Measurements from ENCODE around the gene B4GAT1. TPM values are rescaled to one million over a fixed set of nuclear protein-coding genes. Genes with fewer than 3 reads are reported as not detected.

B4GAT1 gene
- polyA plus RNA-seq, 6 donors from 2014 or later, result 2.9 to 7.7 (median 5.2) TPM

GRCh38 chr11:66368484-66368883, 21.1 kb upstream of the B4GAT1 start:
- Mint-ChIP-seq H3K4me1 (peaks cover 10 to 20% (median 17%) of the 10 kb centered on the region in 3 donors), H3K27me3 (no peaks in the 10 kb centered on the region), H3K9me3 (no peaks in the 10 kb centered on the region), H3K4me3 (peak overlapping the region in 4 of 8 donors; percentile 11 to 93 (median 57)), H3K27ac (no peak overlapping the region), H3K36me3 (no peaks in the 10 kb centered on the region)
- DNase-seq, result no peak
- no peak for ATAC-seq (ENCODE audit: low read depth in 2 of 2)

DNA sequence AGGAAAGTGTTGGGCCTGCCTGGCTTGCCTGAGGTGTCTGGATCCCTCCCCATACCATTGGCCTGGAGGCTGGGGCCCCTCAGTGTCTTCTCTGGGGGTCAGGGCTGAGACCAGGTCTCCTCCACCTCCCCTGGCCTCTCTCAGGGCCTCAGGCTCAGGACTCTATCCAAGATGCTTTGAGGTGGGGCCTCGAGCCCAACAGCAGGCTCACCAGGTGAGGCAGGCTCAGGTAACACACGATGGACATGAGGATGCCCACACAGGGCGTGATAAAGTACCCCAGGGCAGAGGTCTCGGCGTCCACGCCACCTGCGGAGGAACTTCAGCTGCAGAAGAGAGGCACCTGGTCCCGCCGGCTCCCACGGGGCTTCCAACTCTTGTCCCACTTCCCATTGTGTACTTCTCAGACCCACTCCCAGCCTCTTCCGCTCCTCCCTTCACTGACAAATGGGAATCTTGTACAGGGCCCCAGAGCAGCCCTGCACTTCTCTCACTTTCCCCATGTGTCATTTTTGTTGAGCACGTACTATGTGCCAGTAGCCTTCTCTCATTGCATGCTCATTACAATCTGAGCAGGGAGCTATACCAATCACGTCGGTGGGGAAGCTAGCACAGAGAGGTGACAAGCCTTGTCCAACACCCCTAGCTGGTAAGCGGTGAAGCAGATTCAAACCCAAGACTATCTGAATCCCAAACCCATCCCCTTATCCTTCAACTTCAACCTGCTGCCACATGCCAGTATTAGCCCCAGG, 20.3 kb upstream of the B4GAT1 start:
- DNase-seq (no peak), ATAC-seq (ENCODE audit: low read depth in 2 of 2) (no peak)
- peaks cover 10 to 19% (median 17%) of the 10 kb centered on the region in 3 donors for H3K4me1 Mint-ChIP-seq
- peak overlapping the region in 2 of 6 donors; percentile 59 to 63 for H3K27ac Mint-ChIP-seq
- no peaks in the 10 kb centered on the region for H3K27me3 Mint-ChIP-seq
- H3K36me3 Mint-ChIP-seq, result no peaks in the 10 kb centered on the region
- no peaks in the 10 kb centered on the region for H3K9me3 Mint-ChIP-seq
- H3K4me3 Mint-ChIP-seq, result peak overlapping the region in 2 of 8 donors; percentile 13 to 53

DNA sequence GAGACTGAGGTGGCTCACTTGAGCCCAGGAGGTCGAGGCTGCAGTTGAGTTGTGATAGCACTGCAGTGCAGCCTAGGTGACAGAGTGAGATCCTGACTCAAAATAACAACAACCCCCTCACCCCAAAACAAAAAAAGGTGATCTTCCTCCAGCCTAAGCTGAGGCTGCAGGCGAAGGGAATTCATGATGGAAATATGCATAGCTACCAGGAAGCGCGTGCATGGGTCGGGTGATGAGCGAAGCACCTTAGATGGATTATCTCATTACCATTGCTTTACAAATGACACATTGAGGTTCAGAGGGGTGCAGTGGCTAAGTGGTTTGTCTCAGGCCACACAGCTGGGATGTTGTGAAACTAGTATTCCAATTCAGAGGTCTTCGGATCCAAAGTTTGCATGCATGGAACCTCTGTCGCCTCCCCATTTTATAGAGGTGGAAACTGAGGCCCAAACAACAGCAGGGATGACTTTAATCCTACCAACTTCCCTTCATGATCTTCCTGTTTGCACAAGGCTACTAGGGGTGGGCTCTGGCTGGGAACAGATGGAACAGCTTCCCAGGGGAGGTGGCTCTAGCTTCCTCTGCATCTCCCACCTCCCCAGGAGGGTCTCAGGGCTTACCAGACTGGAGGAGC, 19.5 kb upstream of the B4GAT1 start:
- Mint-ChIP-seq H3K9me3 (no peaks in the 10 kb centered on the region), H3K27ac (no peak overlapping the region), H3K27me3 (no peaks in the 10 kb centered on the region), H3K36me3 (no peaks in the 10 kb centered on the region), H3K4me3 (peak overlapping the region in 2 of 8 donors; percentile 44 to 62), H3K4me1 (peaks cover 10 to 17% (median 13%) of the 10 kb centered on the region in 3 donors)
- ATAC-seq (ENCODE audit: low read depth in 2 of 2) (no peak), DNase-seq (no peak)

DNA sequence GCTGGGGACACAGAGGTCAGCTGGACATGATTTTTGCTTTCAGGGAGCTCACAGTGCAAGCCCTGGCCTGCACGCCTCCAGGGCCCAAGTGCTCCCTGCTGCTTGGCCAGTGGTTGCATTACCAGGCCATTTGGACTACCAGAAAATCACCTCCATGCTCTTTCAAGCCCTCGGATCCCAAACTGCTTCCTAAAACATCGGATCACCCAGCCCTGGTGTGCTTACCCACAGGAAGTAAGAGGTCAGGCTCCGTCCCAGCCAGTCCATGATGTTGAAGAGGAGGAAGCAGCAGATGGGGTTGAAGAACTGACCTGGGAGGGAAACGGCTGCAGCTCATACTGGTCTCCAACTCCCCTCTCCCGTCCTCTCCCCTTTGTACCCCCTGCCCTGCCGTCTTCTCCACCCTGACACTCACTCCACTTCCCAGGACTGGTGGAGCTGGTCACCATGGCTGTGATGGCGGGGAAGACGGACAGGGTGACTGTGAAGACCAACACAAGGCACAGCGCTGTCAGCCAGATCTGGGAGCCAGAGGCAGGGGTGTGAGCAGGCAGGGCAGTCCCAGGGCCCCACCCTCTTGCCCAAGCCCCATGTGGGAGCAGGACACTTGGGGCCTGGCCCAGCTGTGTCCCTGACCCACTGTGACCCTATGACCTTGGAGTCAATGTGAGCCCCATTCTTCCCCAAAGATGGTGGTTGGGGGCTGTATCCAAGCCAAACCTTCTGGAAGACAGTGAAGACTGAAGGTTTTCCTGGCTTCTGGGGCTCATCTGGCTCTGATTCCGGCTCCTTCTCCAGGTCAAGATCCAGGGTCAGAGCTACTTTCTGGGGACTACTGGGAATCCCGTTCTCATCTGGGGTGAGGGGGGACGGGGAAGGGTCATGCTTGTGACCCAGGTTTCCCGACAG, 18.5 kb upstream of the B4GAT1 start:
- no peak for ATAC-seq (ENCODE audit: low read depth in 2 of 2)

GRCh38 chr11:66365166-66365565, 17.7 kb upstream of the B4GAT1 start:
- ATAC-seq (ENCODE audit: low read depth in 2 of 2), result no peak
- DNase-seq, result no peak
- H3K27ac Mint-ChIP-seq, result no peak overlapping the region
- no peak overlapping the region for H3K4me3 Mint-ChIP-seq
- H3K36me3 Mint-ChIP-seq, result no peaks in the 10 kb centered on the region
- H3K27me3 Mint-ChIP-seq, result no peaks in the 10 kb centered on the region
- no peaks in the 10 kb centered on the region for H3K9me3 Mint-ChIP-seq
- peaks cover 6 to 13% (median 8%) of the 10 kb centered on the region in 3 donors for H3K4me1 Mint-ChIP-seq

More for the DNA sequence above, 18.5 kb upstream of the B4GAT1 start:
- Mint-ChIP-seq H3K36me3 (no peaks in the 10 kb centered on the region), H3K9me3 (no peaks in the 10 kb centered on the region), H3K4me1 (peaks cover 10 to 15% (median 12%) of the 10 kb centered on the region in 3 donors), H3K27ac (no peak overlapping the region), H3K27me3 (no peaks in the 10 kb centered on the region), H3K4me3 (peak overlapping the region in 1 of 8 donors; percentile 25)
- no peak for DNase-seq

DNA sequence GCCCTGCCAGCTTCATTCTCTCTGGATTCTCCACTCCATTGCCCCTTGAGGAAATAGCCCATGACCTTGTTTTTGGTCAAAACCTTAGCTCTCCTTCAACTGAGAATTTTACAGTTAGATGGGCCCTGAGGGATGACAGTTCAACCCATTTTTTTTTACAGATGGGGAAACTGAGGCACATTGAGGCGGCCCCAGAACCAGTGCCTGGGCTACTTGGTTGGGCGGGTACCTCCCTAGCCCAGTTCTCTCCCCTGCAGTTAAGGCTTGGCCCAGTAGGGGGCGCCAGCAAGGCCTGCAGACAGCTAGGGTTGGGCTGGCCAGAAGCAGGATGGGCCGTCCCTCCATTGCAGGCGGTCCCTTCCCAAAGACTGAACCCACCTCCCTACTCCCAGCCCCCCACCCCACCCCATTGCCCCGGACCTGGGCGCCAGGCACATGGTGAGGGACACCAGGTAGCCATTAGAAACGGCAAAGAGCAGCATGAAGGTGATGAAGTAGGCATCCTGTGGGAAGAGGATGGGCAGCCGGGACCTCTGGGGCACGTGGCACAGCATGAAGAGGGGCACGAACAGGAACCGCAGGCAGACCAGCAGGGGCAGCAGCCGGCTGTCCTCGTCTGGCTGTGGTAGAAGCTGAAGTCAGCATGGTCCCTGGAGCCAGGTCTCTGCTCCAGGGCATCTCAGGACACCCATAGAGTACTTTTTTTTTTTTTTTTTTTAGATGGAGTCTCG, 16.5 kb upstream of the B4GAT1 start:
- Mint-ChIP-seq H3K9me3 (no peaks in the 10 kb centered on the region), H3K4me1 (peaks cover 0 to 7% (median 4%) of the 10 kb centered on the region in 3 donors), H3K4me3 (no peak overlapping the region), H3K27ac (peak overlapping the region in 3 of 6 donors; percentile 19 to 72 (median 30)), H3K36me3 (no peaks in the 10 kb centered on the region), H3K27me3 (no peaks in the 10 kb centered on the region)
- DNase-seq, result peak; percentile 25
- peak; percentile 46 to 52 for ATAC-seq (ENCODE audit: low read depth in 2 of 2)

DNA sequence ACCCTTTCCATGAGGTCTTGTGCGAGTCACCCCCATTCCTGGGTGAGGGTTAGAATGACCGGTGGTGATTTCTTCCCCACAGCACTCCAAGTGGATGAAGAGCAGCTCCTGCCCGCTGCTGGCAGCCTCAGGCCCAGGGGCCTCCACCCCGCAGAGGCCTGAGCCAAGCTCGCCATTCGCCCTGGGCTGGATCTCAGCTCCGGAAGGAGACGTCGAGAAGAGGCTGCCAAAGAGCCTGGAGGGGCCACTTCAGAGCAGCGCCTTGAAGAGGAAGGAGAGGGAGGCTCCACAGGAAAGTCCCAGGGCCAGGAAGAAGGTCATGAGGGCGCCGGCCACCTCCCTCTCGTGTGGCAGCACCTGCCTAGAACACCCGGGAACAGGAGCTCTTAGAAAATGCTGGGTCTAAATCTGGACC, 15.8 kb upstream of the B4GAT1 start:
- H3K36me3 Mint-ChIP-seq, result no peaks in the 10 kb centered on the region
- no peaks in the 10 kb centered on the region for H3K27me3 Mint-ChIP-seq
- ATAC-seq (ENCODE audit: low read depth in 2 of 2), result no peak
- H3K9me3 Mint-ChIP-seq, result no peaks in the 10 kb centered on the region
- H3K27ac Mint-ChIP-seq, result no peak overlapping the region
- peaks cover 0 to 3% (median 2%) of the 10 kb centered on the region in 3 donors for H3K4me1 Mint-ChIP-seq
- H3K4me3 Mint-ChIP-seq, result no peak overlapping the region
- no peak for DNase-seq

GRCh38 chr11:66362481-66363147, 15.2 kb upstream of the B4GAT1 start:
- ATAC-seq (ENCODE audit: low read depth in 2 of 2) (no peak), DNase-seq (no peak)
- no peak overlapping the region for H3K4me3 Mint-ChIP-seq
- no peaks in the 10 kb centered on the region for H3K27me3 Mint-ChIP-seq
- H3K4me1 Mint-ChIP-seq, result no peaks in the 10 kb centered on the region
- no peaks in the 10 kb centered on the region for H3K9me3 Mint-ChIP-seq
- no peak overlapping the region for H3K27ac Mint-ChIP-seq
- no peaks in the 10 kb centered on the region for H3K36me3 Mint-ChIP-seq

GRCh38 chr11:66361502-66361941, 14.1 kb upstream of the B4GAT1 start:
- H3K4me1 Mint-ChIP-seq, result no peaks in the 10 kb centered on the region
- no peak overlapping the region for H3K4me3 Mint-ChIP-seq
- H3K27me3 Mint-ChIP-seq, result no peaks in the 10 kb centered on the region
- H3K9me3 Mint-ChIP-seq, result no peaks in the 10 kb centered on the region
- ATAC-seq (ENCODE audit: low read depth in 2 of 2), result no peak
- no peak for DNase-seq
- no peaks in the 10 kb centered on the region for H3K36me3 Mint-ChIP-seq
- peak overlapping the region in 1 of 6 donors; percentile 47 for H3K27ac Mint-ChIP-seq

DNA sequence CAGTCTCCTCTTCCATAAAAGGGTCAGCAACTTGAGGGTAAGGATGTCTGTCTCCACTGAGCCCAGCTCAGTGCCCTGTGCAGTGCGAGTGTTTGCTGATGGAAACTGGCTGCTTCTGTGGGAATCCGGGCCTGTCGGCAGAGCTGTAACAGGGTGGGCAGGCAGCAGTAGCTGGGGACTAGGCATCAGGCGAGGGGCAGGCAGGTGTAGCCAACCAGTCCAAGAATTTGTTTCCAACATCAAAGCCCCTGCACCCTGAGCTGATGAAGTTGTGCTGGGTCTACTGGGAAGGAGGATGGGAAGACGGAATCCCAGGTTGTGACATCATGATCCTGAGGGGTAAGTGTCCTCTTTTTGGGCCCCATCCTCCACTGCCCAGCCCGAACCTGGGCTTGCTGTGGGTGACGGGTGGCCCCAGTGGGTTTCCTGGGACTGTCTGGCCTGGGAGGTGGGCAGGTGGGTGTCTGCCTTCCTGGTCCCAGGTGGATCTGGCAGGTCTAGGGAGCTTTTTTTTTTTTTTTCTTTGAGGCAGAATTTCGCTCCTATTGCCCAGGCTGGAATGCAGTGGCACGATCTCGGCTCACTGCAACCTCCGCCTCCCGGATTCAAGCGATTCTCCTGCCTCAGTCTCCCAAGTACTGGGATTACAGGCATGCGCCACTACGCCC, 13.1 kb upstream of the B4GAT1 start:
- ATAC-seq (ENCODE audit: low read depth in 2 of 2), result no peak
- Mint-ChIP-seq H3K27me3 (no peaks in the 10 kb centered on the region), H3K36me3 (no peaks in the 10 kb centered on the region), H3K4me1 (no peaks in the 10 kb centered on the region), H3K9me3 (no peaks in the 10 kb centered on the region), H3K27ac (no peak overlapping the region), H3K4me3 (no peak overlapping the region)
- DNase-seq, result no peak

- no peak overlapping the region for H3K4me3 Mint-ChIP-seq
- DNase-seq, result no peak
- ATAC-seq (ENCODE audit: low read depth in 2 of 2), result no peak
- H3K4me1 Mint-ChIP-seq, result no peaks in the 10 kb centered on the region
- H3K36me3 Mint-ChIP-seq, result no peaks in the 10 kb centered on the region
- no peaks in the 10 kb centered on the region for H3K27me3 Mint-ChIP-seq
- H3K27ac Mint-ChIP-seq, result no peak overlapping the region
- no peaks in the 10 kb centered on the region for H3K9me3 Mint-ChIP-seq
Observed at GRCh38 chr11:66359662-66360087, 12.2 kb upstream of the B4GAT1 start.
